H9 (cell line): ENCODE data around the gene PARD6B. TPM values are rescaled to one million over a fixed set of nuclear protein-coding genes. Genes with fewer than 3 reads are reported as not detected.
A peak's percentile ranks its signal among the peaks of the same experiment; 100 is the strongest.

ENCODE experiments used
- DNase-seq: peaks from one replicate; pipeline ENCODE4 v3.0.0-alpha.2; 2017
- H2AFZ ChIP-seq: one replicate; pipeline ENCODE4 v1.6.1; 2013; ENCODE audit warnings: mild to moderate bottlenecking, low read length, control low read depth, moderate library complexity
- H2AK5ac ChIP-seq: 2 replicates; pipeline ENCODE4 v1.6.1; 2013; ENCODE audit warnings: low read length, control low read depth, mixed read lengths; ENCODE audit not compliant: insufficient read length
- H2BK120ac ChIP-seq: one replicate; pipeline ENCODE4 v1.6.1; 2013; ENCODE audit warnings: low read depth, mild to moderate bottlenecking, low read length, control low read depth, inconsistent platforms; ENCODE audit not compliant: poor library complexity, severe bottlenecking
- H2BK12ac ChIP-seq: 2 replicates; pipeline ENCODE4 v1.6.1; 2013; ENCODE audit warnings: low read length, control low read depth, mixed read lengths, low read depth; ENCODE audit not compliant: insufficient read length
- H2BK15ac ChIP-seq: 2 replicates; pipeline ENCODE4 v1.6.1; 2013; ENCODE audit warnings: low read depth, low read length, control low read depth
- H2BK20ac ChIP-seq: one replicate; pipeline ENCODE4 v1.6.1; 2013; ENCODE audit warnings: low read depth, mild to moderate bottlenecking, low read length, control low read depth, inconsistent platforms; ENCODE audit not compliant: poor library complexity, severe bottlenecking
- H2BK5ac ChIP-seq: 2 replicates; pipeline ENCODE4 v1.6.1; 2013; ENCODE audit warnings: low read length, control low read depth, mixed read lengths; ENCODE audit not compliant: insufficient read length
- H3K14ac ChIP-seq: 2 replicates; pipeline ENCODE4 v1.6.1; 2013; ENCODE audit warnings: low read length, control low read depth; ENCODE audit not compliant: insufficient read depth
- H3K18ac ChIP-seq: 2 replicates; pipeline ENCODE4 v1.6.1; 2013; ENCODE audit warnings: low read depth, mild to moderate bottlenecking, mixed read lengths, low read length, control low read depth; ENCODE audit not compliant: insufficient read length
- H3K23ac ChIP-seq: 2 replicates; pipeline ENCODE4 v1.6.1; 2013; ENCODE audit warnings: low read length, control low read depth, mixed read lengths, low read depth; ENCODE audit not compliant: insufficient read length
- H3K23me2 ChIP-seq: 2 replicates; pipeline ENCODE4 v1.6.1; 2013; ENCODE audit warnings: low read depth, mild to moderate bottlenecking, mixed read lengths, low read length, control low read depth; ENCODE audit not compliant: insufficient read length, poor library complexity, severe bottlenecking
- H3K27ac ChIP-seq: 2 replicates; pipeline ENCODE4 v1.5.1; 2013; ENCODE audit warnings: low read length, control low read depth, mixed read lengths, low read depth; ENCODE audit not compliant: insufficient read length
- H3K27me3 ChIP-seq: 2 replicates; pipeline ENCODE4 v1.6.1; 2013; ENCODE audit warnings: low read length, control low read depth, inconsistent platforms; ENCODE audit not compliant: insufficient read depth
- H3K4ac ChIP-seq: 2 replicates; pipeline ENCODE4 v1.6.1; 2013; ENCODE audit warnings: low read depth, mild to moderate bottlenecking, control low read depth, inconsistent platforms, low read length, moderate library complexity
- H3K4me1 ChIP-seq: 2 replicates; pipeline ENCODE4 v1.6.1; 2013; ENCODE audit warnings: low read length, control low read depth, inconsistent platforms; ENCODE audit not compliant: insufficient read depth
- H3K4me2 ChIP-seq: 2 replicates; pipeline ENCODE4 v1.6.1; 2013; ENCODE audit warnings: low read length, control low read depth, mixed read lengths; ENCODE audit not compliant: insufficient read length, insufficient read depth
- H3K56ac ChIP-seq: 2 replicates; pipeline ENCODE4 v1.6.1; 2013; ENCODE audit warnings: low read depth, mild to moderate bottlenecking, mixed read lengths, low read length, control low read depth; ENCODE audit not compliant: insufficient read length
- H3K79me1 ChIP-seq: 2 replicates; pipeline ENCODE4 v1.6.1; 2013; ENCODE audit warnings: low read depth, mild to moderate bottlenecking, moderate library complexity, low read length, control low read depth, inconsistent platforms; ENCODE audit not compliant: insufficient read depth, poor library complexity, severe bottlenecking
- H3K79me2 ChIP-seq: 2 replicates; pipeline ENCODE4 v1.6.1; 2013; ENCODE audit warnings: low read length, control low read depth, inconsistent platforms; ENCODE audit not compliant: insufficient read depth
- H3K9ac ChIP-seq: 2 replicates; pipeline ENCODE4 v1.6.1; 2013; ENCODE audit warnings: low read length, control low read depth, mixed read lengths; ENCODE audit not compliant: insufficient read length; ENCODE audit errors: extremely low read depth
- H3K9me3 ChIP-seq: one replicate; pipeline ENCODE4 v1.6.1; 2013; ENCODE audit warnings: low read depth, low read length, inconsistent platforms; ENCODE audit not compliant: control insufficient read depth
- H3T11ph ChIP-seq: one replicate; pipeline ENCODE4 v1.6.1; 2013; ENCODE audit warnings: mild to moderate bottlenecking, low read length, control low read depth, inconsistent platforms
- H4K20me1 ChIP-seq: one replicate; pipeline ENCODE4 v1.6.1; 2013; ENCODE audit not compliant: control insufficient read depth, insufficient read length, insufficient read depth
- H4K5ac ChIP-seq: 2 replicates; pipeline ENCODE4 v1.6.1; 2013; ENCODE audit warnings: low read depth, mild to moderate bottlenecking, mixed read lengths, low read length, control low read depth; ENCODE audit not compliant: insufficient read length
- H4K8ac ChIP-seq: replicated peaks from 2 replicates; pipeline ENCODE4 v1.6.1; 2013; ENCODE audit warnings: low read length, control low read depth, mixed read lengths, low read depth; ENCODE audit not compliant: insufficient read length
- H4K91ac ChIP-seq: 2 replicates; pipeline ENCODE4 v1.6.1; 2013; ENCODE audit warnings: low read depth, mild to moderate bottlenecking, moderate library complexity, mixed read lengths, low read length, control low read depth; ENCODE audit not compliant: insufficient read length
- H3K27ac Mint-ChIP-seq, 3 experiments: 2 replicates in 2 of 3; 3 replicates in 1 of 3; pipeline ENCODE4 v1.8.0; 2020 to 2021; ENCODE audit warnings: mixed read lengths in 3 of 3, mild to moderate bottlenecking in 1 of 3, moderate library complexity in 1 of 3
- H3K27me3 Mint-ChIP-seq: 2 replicates; pipeline ENCODE4 v1.8.0; 2021; ENCODE audit warnings: low read depth, mild to moderate bottlenecking, moderate library complexity, mixed read lengths
- H3K36me3 Mint-ChIP-seq, 3 experiments: 2 replicates in 2 of 3; 3 replicates in 1 of 3; pipeline ENCODE4 v1.8.0; 2020 to 2021; ENCODE audit warnings: low read depth in 3 of 3, mixed read lengths in 3 of 3; ENCODE audit not compliant: insufficient read depth in 1 of 3
- H3K4me1 Mint-ChIP-seq, 2 experiments: 2 replicates each; pipeline ENCODE4 v1.8.0; 2020; ENCODE audit warnings: mixed read lengths in 2 of 2
- H3K4me3 Mint-ChIP-seq, 2 experiments: 2 replicates in 1 of 2; 3 replicates in 1 of 2; pipeline ENCODE4 v1.8.0; 2020 to 2021; ENCODE audit warnings: mild to moderate bottlenecking in 2 of 2, mixed read lengths in 2 of 2, moderate library complexity in 1 of 2
- H3K9me3 Mint-ChIP-seq, 2 experiments: 2 replicates in 1 of 2; 3 replicates in 1 of 2; pipeline ENCODE4 v1.8.0; 2020; ENCODE audit warnings: mild to moderate bottlenecking in 2 of 2, mixed read lengths in 2 of 2, moderate library complexity in 1 of 2
- CTCF ChIP-seq: fragments of 200-600 bp; sonication (generic); conservative IDR thresholded peaks from 3 replicates; pipeline ENCODE4 v1.8.0; 2021; ENCODE audit warnings: antibody characterized with exemption, mild to moderate bottlenecking
- WGBS: extraction: QIAGEN DNeasy Blood & Tissue Kit; methylation state at CpG from one replicate; pipeline ENCODE4 v1.1.7; 2013; ENCODE audit warnings: missing lambda C conversion rate, low lambda C conversion rate, mixed read lengths; ENCODE audit not compliant: insufficient read length; ENCODE audit errors: extremely low coverage; 5-methylcytosine and 5-hydroxymethylcytosine counted together
- total RNA-seq: library from RNA; stranded (reverse); gene quantifications from 2 replicates; pipeline ENCODE4 v1.2.1, GENCODE V29; 2021

PARD6B gene
- total RNA-seq, 1 experiment from 2014 or later: 27.4 TPM

DNA sequence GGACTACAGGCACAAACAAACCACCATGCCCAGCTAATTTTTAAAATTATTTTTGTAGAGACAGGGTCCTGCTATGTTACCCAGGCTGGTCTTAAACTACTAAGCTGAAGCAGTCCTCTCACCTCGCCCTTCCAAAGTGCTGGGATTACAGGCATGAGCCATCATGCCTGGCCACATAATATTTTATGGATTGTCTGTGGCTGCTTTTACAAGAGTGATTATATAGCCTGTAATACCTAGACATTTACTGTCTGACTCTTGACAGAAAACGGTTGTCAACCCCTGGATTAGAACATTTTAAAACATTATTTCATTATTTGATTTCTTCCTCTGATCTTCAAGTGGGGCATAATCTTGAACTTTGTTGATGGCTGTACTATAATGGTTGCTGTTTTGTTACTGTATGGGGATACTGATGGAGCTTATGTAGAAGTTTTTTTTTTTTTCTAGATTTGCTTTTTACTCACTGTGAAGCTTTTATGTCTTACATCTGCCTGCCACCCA is 14.3 kb downstream of the PARD6B start:
- H3K14ac ChIP-seq: no peak overlapping the region
- no peak overlapping the region for H2BK20ac ChIP-seq
- H3K4me1 ChIP-seq: no peaks in the 10 kb centered on the region; the same call in 1 of the 2 replicates
- H2BK12ac ChIP-seq: no peak overlapping the region
- H3K9ac ChIP-seq: no peak overlapping the region
- no peak overlapping the region for H3K27ac ChIP-seq
- H3K36me3 Mint-ChIP-seq: peaks cover 18 to 53% (median 39%) of the 10 kb centered on the region in 3 experiments; a peak in 6 of 7 replicates
- no peak overlapping the region for H3K18ac ChIP-seq
- no peak overlapping the region for H3K56ac ChIP-seq
- no peak overlapping the region for H2BK120ac ChIP-seq
- no peaks in the 10 kb centered on the region for H3K79me1 ChIP-seq
- TF ChIP-seq CTCF: no peak
- H3K23ac ChIP-seq: no peak overlapping the region
- H2BK5ac ChIP-seq: no peak overlapping the region
- H3K4me1 Mint-ChIP-seq: peaks cover 41 to 46% of the 10 kb centered on the region in 2 experiments
- H3K79me2 ChIP-seq: no peaks in the 10 kb centered on the region; the same call in 1 of the 2 replicates
- no peaks in the 10 kb centered on the region for H3K9me3 ChIP-seq
- H4K20me1 ChIP-seq: no peaks in the 10 kb centered on the region
- H3T11ph ChIP-seq: no peak overlapping the region
- H2BK15ac ChIP-seq: no peak overlapping the region
- H3K4ac ChIP-seq: no peak overlapping the region
- no peak overlapping the region for H3K4me3 Mint-ChIP-seq
- H3K9me3 Mint-ChIP-seq: no peaks in the 10 kb centered on the region
- H2AK5ac ChIP-seq: no peak overlapping the region
- H4K8ac ChIP-seq: no peak overlapping the region
- no peak for DNase-seq
- H4K5ac ChIP-seq: no peak overlapping the region
- peak overlapping the region in 1 of 3 experiments; percentile 82; a peak in 2 of 7 replicates for H3K27ac Mint-ChIP-seq
- H3K27me3 ChIP-seq: no peaks in the 10 kb centered on the region
- H3K23me2 ChIP-seq: no peaks in the 10 kb centered on the region
- no peak overlapping the region for H3K4me2 ChIP-seq
- no peak overlapping the region for H4K91ac ChIP-seq
- no peak overlapping the region for H2AFZ ChIP-seq
- no peaks in the 10 kb centered on the region for H3K27me3 Mint-ChIP-seq
- no CpG with 5 or more reads among the region's 2 CpGs for WGBS
